Amygdala (tissue), 56 donors: ENCODE data around the gene CD151.

ENCODE experiments used
- DNase-seq, 56 donors: peaks; one replicate each; lab custom pipeline; 2025; lab: John Stamatoyannopoulos, UW

Gene CD151

GRCh38 chr11:827146-827896 is 5.4 kb upstream of the CD151 start:
- no peak for DNase-seq

- DNase-seq = no peak
Measured at GRCh38 chr11:827897-828192, 4.9 kb upstream of the CD151 start, which contains the start of gene CRACR2B. CRACR2B (plus strand) TSS chr11:827919; CDS start chr11:828608, 689 bp downstream.

- no peak for DNase-seq
Measured at GRCh38 chr11:828506-829175, 4.1 kb upstream of the CD151 start.

GRCh38 chr11:829176-829846 is 3.4 kb upstream of the CD151 start:
- DNase-seq = peak in 3 of 56 donors; percentile 19 to 32 (median 29)

- no peak for DNase-seq
Measured at GRCh38 chr11:829847-830294, 2.9 kb upstream of the CD151 start.

GRCh38 chr11:830295-831117 is 2.2 kb upstream of the CD151 start:
- peak in 10 of 56 donors; percentile 24 to 51 (median 40) for DNase-seq

GRCh38 chr11:831118-831864 is 1.5 kb upstream of the CD151 start:
- DNase-seq = no peak

GRCh38 chr11:831961-832528 is 707 bp upstream of the CD151 start:
- no peak for DNase-seq

GRCh38 chr11:833114-833791 is 501 bp downstream of the CD151 start:
- no peak for DNase-seq

- no peak for DNase-seq
Measured at GRCh38 chr11:833849-834311, 1.1 kb downstream of the CD151 start.

GRCh38 chr11:834371-835316 is 1.9 kb downstream of the CD151 start:
- peak in 11 of 56 donors; percentile 32 to 61 (median 48) for DNase-seq

GRCh38 chr11:836274-836673 is 3.5 kb downstream of the CD151 start:
- no peak for DNase-seq

- DNase-seq = no peak
Measured at GRCh38 chr11:836700-837099, 3.9 kb downstream of the CD151 start.

GRCh38 chr11:837189-837989 is 4.6 kb downstream of the CD151 start:
- DNase-seq = no peak

- no peak for DNase-seq
Measured at GRCh38 chr11:837990-838307, 5.2 kb downstream of the CD151 start.

- DNase-seq = no peak
Measured at GRCh38 chr11:838441-839279, 5.9 kb downstream of the CD151 start.
